ENCODE results near the gene PIEZO2. TPM values are rescaled to one million over a fixed set of nuclear protein-coding genes. Genes with fewer than 3 reads are reported as not detected.

PIEZO2 gene
- total RNA-seq, 2 donors from 2014 or later = 4.8 to 7.5 TPM

DNA sequence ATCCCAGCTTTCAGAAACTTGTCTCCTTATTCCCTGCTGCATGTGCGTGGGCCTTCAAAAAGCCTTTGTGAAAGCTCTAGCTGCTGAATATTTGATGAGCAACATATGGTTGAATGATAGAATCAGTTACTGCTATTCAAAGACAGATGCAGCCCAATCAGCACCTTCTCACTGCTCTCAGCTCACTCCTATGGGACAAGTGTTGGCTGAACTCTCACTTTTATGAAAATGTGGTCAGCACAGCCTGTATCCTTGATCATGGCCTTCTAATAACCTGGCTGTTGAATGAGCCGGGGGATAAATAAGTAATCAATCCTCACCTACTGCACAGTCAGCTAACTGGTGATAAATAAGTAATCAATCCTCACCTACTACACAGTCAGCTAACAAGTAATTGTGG is 103.2 kb downstream of the PIEZO2 start:
- no peak for DNase-seq (ENCODE audit: low spot score)
- intact Hi-C loops (cut with DNase I) = no loop called here

DNA sequence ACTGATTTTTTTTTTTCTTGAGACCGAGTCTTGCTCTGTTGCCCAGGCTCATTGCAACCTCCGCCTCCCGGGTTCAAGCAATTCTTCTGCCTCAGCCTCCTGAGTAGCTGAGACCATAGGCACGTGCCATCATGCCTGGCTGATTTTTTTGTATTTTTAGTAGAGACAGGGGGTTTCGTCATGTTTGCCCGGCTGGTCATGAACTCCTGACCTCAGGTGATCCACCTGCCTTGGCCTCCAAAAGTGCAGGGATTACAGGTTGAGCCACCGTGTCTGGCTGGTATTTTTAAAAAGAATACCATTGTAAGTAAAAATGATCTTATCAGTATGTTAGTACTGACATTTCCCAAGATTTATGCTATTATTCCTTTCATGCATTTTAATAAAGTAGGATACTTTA is 105.7 kb downstream of the PIEZO2 start:
- no peak for DNase-seq (ENCODE audit: low spot score)
- intact Hi-C loops (cut with DNase I) = loop anchor here in 1 of 2 donors (5.0 kb wide), 1 partner anchor 191 kb away; no protein-coding TSS in a partner anchor

DNA sequence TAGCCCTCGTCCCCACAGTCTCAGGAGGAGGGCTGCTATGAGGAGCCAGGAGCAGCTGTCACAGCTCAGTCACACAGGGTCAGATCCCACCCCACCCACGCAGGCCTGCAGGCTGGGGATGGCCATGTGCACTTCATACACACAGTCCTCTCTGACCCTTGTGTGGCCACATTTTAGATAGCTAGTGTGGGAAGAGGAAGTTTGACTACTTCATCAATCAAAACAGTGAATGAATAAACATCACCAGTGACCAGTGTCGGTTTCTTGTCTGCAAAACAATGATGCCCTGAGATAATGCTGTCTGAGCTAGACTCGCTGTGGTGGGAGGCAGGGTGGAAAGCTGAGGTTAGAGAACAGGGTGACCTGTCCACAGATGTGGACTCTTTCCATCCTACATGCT is 107.1 kb downstream of the PIEZO2 start:
- intact Hi-C loops (cut with DNase I) = loop anchor here in 1 of 2 donors (5.0 kb wide), 1 partner anchor 190 kb away; no protein-coding TSS in a partner anchor

DNA sequence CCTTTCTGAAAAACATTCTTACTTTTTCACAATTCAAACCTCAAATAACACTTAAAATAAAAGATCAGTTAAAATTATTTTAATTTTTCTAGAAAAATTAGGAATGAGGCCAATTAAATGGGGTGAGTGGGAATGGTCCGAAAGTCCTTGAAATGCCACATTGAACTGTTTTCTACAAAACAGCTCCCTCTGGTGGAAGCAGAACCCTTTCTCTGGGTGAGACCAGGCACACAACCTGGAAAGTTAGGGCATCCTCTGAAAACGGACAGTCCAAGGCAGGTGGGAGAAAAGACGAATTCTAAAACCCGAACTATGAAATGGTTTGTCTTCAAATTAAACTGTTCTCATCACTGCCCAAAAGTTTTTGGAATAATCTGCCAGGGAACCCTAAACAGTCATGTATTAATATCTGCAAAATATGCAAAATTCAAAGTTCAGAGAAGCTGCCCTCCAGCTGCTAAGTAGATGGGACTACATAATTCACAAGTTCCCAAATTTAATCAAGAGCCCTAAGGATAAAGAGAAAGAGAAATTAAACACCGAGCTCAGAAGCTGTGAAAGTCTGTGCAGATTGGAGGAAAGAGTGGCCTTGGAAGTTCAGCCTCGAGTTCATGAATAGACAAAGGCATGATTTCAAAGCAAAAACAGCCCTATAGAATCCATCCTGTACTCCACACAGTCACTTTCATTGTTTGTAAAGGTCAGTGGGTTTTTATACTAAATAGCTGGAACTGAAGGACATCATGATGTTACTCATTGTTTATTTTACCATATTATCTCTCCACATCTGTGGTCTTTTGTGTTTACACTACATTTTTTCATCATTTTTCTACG is 108.3 kb downstream of the PIEZO2 start:
- intact Hi-C loops (cut with DNase I) = loop anchor here in 1 of 2 donors (5.0 kb wide), 1 partner anchor 189 kb away; no protein-coding TSS in a partner anchor
- no peak for DNase-seq (ENCODE audit: low spot score)

More for the DNA sequence above, 107.1 kb downstream of the PIEZO2 start:
- no peak for DNase-seq (ENCODE audit: low spot score)

DNA sequence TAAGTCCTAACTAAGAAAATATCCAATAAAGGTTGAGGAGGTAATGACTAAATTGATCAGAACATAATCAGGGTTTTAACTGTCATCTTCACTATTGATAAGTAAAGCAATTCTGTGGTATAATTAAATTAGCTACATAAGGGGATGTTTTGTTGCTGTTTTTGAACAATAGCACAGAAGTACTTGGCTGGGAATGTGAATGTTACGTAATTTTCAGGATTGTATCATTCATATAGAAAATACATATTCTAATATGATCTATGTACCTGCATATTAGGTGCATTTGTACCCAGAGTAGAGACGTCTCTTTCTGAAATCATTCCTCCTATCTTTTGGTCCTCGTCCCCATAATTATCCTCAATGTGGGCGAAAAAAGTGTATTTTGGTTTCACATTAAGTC is 109.0 kb downstream of the PIEZO2 start:
- intact Hi-C loops (cut with DNase I) = loop anchor here in 1 of 2 donors (5.0 kb wide), 1 partner anchor 188 kb away; no protein-coding TSS in a partner anchor
- no peak for DNase-seq (ENCODE audit: low spot score)

DNA sequence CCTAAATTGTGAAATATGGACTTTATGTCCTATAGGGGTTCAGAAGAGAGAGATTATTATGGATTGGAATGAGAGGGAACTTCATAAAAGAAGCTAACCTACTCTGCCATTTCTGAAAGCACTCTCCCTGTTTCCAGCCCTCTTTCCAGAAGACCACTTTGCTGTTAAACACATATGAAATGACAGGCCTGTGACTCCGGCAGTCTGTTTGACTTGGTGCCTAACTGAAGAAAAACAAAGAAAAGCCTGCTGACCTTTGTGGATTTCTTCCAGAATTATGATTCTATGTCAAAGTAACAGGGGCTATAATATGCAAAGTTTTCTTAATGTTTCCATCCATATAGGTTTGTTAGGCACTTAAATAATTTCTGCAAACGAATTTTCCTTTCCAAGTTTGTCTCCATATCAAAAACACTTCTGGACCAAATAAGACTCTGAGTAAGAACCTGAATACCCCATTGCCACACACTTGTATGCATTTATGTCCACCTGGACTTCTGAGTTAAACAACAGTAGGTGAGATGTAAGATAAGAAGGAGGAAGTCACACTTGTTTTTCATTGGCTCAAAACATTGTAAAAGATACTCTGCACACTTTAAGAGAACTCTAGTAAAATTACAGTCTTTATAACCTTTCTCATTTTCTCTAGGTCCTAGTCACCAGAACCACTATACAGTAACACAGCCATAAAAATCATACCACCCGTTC is 111.7 kb downstream of the PIEZO2 start:
- intact Hi-C loops (cut with DNase I) = loop anchor here in 1 of 2 donors (10.0 kb wide), 1 partner anchor 1443 kb away; no protein-coding TSS in a partner anchor
- no peak for DNase-seq (ENCODE audit: low spot score)

DNA sequence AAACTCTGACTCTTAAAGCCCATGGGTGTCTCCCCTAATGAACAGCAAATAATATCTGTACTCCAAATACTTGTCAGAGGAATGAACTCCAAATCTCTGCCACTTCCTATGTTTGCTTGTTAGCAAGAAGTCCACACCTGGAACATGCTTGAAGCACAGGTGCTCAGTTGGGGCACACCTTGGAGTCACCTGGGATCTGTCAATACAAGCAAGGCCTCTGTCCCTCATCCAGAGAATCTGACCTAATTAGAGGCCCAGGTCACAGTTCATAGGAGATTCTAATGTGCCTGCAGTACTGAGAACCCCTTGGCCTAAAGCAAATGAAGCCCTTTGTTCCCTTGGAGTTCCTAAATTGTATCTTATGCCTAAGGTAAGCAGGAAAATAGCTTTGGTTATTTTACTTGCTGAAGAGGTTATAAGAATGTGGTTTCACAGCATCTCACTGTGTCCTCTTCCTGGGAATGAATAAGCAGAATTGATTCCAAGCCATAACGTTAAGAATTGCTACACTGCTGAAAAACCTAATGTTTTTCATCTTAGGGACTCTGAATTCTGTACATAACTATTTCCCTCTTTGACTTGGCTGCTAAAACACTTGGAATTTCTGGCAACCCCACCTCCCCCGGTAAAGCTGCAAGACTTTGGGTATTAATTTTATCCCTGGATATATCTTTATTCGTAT is 113.4 kb downstream of the PIEZO2 start:
- DNase-seq (ENCODE audit: low spot score) = no peak
- intact Hi-C loops (cut with DNase I) = loop anchor here in 1 of 2 donors (10.0 kb wide), 1 partner anchor 1441 kb away; no protein-coding TSS in a partner anchor

DNA sequence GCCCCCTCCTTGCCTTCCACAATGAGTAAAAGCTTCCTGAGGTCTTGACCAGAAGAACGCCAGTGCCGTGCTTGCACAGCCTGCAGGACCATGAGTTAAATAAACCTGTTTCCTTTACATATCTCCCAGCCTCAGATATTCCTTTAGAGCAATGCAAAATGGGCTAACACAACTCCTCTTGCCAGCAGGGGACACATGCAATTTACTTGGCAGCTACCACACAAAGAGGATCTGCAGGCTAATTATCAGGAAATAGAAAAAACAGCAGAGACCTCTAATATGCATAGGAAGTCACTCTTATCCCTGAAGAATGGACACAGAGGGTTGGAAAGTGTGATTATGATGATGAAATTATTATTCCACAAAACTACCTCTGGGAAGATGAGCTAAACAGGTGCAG is 114.0 kb downstream of the PIEZO2 start:
- no peak for DNase-seq (ENCODE audit: low spot score)
- intact Hi-C loops (cut with DNase I) = loop anchor here in 1 of 2 donors (10.0 kb wide), 1 partner anchor 1441 kb away; no protein-coding TSS in a partner anchor

DNA sequence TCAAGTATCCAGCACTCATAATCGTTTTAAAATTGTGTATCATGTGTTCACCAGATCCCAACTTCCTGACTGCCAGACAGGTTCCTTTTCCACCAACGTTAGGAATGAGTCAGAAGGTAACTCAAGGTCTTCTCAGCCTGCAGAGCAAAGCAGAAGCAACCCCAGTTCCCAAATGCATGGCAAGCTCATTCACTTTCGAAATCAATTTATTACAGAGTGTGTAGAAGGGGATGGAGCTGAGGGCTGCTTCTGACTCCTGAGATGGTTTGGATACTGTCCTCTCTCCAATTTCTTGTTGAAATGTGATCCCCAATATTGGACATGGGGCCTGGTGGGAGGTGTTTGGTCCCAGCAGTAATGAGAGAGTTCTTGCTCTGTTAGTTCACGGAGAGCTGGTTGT is 114.5 kb downstream of the PIEZO2 start:
- intact Hi-C loops (cut with DNase I) = loop anchor here in 1 of 2 donors (10.0 kb wide), 1 partner anchor 1440 kb away; no protein-coding TSS in a partner anchor
- DNase-seq (ENCODE audit: low spot score) = no peak

DNA sequence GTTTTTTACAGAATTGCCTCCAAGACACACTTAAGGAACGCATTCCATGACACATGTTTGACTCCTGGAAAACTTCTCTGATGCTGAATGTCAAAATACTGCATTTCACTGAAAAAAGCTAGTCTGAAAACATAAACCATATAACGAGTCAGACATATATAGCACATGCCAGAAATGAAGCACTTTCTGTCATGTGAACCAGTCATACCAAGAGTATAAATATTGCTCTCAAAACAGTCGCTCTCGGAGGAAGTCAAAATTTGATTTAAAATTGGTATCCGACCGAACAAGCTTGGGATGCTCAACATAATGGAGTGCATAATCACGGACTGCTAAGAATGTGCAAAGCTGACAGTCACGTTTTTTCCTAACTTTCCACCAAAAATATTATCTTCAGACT is 115.9 kb downstream of the PIEZO2 start:
- no peak for DNase-seq (ENCODE audit: low spot score)
- intact Hi-C loops (cut with DNase I) = loop anchor here in 1 of 2 donors (10.0 kb wide), 1 partner anchor 1439 kb away; no protein-coding TSS in a partner anchor

DNA sequence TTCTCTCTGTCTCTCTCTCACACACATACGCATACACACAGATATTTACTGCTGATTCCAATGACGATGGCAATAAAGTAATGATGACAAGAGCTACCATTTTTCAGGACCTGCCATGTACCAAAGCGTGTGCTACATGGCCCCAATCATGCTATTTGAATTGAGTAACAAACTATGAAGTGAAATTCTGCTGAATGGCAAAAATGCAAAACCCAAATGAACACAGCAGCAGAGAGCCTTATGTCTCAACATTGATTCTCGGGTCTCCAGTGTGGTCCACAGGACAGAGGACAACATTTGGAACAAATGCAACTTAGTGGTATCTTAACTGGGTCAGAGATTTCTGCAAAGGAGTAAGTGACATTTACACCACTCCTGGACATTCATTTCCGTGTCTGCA is 117.4 kb downstream of the PIEZO2 start:
- no peak for DNase-seq (ENCODE audit: low spot score)
- intact Hi-C loops (cut with DNase I) = loop anchor here (2.0 to 10.0 kb wide), 2 partner anchors 65 to 1437 kb away; no protein-coding TSS in a partner anchor

DNA sequence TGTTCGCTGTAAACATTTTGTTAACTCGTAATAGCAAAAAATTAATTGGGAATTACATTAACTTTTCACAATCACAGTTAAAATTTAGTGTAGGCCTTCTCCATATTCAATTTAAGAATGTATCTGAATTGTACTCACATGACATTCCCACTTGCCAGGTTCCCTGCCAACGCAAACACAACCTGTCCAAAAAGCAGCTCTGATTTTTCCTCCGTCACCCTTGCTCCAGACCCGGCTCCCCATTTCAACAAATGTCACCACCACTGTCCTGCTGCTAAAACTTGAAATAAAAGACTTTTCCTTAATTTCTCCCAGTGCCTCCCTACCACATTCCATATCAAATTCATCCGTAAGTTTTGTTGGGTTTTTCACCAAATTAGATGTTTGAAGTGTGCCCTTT is 120.3 kb downstream of the PIEZO2 start:
- intact Hi-C loops (cut with DNase I) = no loop called here
- DNase-seq (ENCODE audit: low spot score) = no peak

DNA sequence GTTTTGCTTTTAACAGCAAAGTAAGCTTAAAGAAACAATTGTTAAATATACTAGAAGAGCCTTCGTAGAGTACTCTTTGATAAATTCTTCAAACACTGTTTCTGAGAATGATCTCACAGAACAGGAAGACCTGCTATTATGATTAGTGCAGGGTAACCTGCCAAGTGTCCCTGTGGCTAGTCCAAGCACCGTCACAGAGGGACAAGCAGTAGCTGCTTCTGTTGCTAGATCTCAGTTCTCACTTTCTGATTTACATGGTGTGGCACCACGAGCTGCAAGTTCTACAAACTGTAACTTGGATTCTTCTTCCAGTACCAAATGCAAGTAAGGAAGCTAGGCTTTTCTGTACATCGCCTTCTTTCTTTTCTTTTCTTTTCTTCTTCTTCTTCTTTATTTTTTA is 121.5 kb downstream of the PIEZO2 start:
- intact Hi-C loops (cut with DNase I) = no loop called here
- DNase-seq (ENCODE audit: low spot score) = no peak

DNA sequence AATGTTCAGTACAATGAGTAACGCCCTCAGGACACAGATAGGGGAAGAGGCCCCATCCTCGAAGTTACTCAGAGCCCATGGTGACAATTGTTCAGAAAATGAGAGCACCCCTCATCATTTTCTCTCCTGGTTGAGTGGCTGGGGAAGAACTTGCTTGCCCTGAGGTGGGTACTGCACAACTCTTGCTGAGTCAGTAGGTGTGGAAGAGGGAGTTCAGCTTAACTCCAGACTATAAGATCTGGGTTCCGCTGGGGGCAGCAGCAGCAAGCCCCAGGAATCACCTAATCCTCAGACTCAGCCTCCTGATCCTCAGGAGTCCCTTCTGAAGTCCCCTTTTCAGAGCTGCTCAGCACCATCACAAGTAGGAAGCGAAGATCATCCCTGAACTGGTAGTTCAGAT is 123.7 kb downstream of the PIEZO2 start:
- no peak for DNase-seq (ENCODE audit: low spot score)
- intact Hi-C loops (cut with DNase I) = no loop called here

DNA sequence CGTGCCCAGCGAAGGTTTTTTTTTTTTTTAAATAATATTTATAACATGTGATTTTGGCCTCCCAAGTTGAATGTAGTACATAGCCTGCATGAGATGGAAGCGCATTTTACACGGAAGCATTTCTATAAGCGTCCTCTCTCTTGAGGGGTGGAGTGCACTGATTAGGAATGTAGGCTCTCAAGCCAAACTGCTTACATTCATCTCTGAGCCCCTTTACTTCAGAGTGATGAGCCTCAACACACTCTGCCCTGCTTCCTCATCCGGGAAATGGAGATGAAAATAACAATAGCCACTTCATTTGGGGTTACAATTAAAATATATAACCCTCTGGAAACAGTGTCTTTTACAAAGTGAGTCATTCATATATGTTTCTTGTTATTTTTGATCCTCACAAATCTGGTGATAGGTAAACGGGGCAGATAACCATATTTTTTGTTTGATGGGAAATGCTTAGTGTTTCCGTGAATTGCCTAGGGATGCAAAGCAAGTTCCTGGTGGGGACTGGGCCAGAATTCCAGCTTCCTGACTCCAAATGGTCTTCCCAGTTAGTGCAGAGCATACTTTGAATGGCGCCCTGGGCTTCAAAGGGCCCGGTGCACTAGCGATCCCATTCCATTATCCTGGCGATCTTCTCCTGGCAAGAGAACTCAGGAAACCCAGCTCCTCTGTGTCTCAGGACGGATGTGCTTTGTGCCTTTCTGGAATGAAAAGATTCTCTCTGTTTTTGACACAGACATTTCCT is 124.3 kb downstream of the PIEZO2 start:
- intact Hi-C loops (cut with DNase I) = no loop called here
- DNase-seq (ENCODE audit: low spot score) = no peak

DNA sequence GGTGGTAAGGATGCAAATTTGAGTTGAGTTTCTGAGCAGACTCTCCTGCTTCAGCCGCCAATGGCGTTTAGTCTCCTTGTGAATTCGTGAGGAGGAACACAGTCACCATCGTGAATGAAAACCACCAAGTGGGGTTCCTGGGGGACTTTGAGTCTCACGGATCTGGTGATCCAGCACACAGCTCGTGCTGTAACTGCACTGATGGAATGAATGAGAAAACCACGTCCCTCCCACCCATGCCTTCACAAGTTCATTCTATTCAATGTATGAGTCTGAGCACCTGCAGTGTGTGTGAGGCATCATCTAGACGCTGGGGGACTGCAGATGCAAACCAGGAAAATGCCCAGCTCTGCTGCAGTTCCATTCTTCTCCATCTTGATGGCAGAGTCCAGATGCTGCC is 127.9 kb downstream of the PIEZO2 start:
- intact Hi-C loops (cut with DNase I) = no loop called here
- DNase-seq (ENCODE audit: low spot score) = no peak

DNA sequence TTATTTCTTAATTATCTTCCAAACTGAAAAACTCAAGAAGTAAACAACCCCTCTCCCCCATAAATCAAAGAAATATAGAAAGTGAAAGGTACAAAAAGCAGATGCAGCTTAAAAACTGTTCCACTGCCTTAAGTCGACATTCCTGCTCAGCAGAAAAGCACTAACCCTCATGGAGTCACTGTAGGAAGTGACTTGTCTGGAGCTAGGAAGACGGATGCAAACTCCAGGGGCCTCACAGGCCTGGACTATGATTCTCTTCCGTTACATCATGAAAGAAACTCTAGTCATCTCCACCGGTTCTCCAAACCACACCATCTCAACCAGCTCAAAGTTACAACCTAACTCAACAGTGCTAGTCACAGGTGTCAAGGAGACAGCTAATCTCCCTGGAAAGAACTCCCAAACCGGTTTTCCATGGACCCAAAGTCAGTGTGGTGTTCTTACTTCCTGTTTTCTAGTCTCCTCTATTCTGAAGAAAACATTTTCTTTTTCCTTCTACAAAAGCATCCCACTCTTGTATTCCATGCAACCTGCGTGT is 128.4 kb downstream of the PIEZO2 start:
- DNase-seq (ENCODE audit: low spot score) = no peak
- intact Hi-C loops (cut with DNase I) = no loop called here

DNA sequence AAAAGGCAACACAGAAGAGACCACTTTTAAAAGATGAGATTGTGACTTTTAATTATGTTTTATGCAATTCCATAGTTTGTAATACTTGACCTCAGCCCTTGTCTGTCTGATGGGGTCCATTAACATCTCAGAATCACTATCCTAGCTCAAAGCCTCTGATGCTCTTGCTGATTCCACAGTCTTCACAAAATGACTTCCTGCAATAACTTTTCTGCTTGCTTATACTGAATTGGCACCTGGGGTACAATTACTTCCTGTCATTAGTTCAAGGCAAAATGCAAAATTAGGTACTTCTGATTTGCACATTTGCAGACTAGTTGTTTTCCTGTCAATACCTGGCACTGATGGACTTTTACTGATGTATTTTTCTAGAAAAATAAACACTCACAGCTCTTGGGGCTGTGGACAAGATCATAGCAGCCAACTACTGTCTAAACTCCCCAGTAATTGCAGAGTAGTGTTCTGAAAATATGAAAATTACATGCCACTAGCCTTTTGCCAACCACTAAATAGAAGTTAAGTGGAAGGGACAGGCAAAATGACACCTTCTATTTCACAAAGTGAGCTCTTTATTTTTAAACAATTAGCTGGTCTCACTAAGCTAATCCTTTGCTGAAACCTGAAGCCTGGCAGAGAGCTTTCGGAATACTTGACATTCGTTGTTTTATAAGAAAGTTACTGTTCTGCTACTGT is 129.1 kb downstream of the PIEZO2 start:
- no peak for DNase-seq (ENCODE audit: low spot score)
- intact Hi-C loops (cut with DNase I) = no loop called here

Data from posterior vena cava (tissue), 2 donors.